NCI-H2107 treated with DMSO at 0.1 percent for 48 hours (cell line): ENCODE measurements around the gene COL24A1.
"Not testable (repeated sequence)": the region's sequence is repeated elsewhere in the genome, so short reads cannot be mapped to it uniquely, and the experiment has no call there.

ENCODE experiments used
- DNase-seq: peaks from one replicate; lab custom pipeline; 2025; ENCODE audit not compliant: unreplicated experiment; lab: John Stamatoyannopoulos, UW

COL24A1 gene

DNA sequence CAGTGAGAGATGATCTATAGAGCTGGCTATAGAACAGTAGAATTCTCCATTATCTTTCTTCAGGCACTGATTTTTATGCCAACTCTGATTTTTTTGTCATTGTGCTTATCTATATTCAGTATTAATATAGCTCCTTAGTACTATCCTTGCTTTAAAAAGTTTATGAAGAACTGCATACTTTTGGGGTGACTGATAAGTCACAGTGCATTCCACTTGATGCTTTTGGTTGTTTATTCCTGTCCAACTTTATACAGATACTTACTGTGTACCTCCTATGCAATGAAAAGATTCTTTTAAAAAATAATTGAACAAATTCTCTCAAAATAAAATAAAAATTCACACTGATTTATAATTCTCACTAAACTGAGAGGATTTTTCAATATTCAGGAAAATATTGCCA, 71.6 kb downstream of the COL24A1 start:
- DNase-seq: no peak

DNA sequence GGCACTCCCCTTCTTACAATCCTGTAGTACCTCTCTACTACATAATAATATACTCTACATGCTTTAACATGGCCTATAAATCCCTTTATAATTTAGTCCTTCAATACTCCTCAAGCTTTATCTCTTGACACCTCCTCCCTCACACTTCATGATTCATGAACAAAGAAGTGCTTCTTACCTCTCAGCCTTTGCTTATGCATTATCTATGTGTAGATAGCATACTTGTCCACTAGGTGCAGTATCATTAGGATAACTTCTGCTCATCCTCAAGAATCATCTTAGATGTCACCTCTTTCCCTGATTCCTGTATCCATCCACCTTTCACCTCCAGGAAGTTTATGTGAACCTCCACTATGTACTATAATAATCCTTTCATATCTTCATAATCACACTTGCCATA, 74.4 kb downstream of the COL24A1 start:
- DNase-seq: no peak

DNA sequence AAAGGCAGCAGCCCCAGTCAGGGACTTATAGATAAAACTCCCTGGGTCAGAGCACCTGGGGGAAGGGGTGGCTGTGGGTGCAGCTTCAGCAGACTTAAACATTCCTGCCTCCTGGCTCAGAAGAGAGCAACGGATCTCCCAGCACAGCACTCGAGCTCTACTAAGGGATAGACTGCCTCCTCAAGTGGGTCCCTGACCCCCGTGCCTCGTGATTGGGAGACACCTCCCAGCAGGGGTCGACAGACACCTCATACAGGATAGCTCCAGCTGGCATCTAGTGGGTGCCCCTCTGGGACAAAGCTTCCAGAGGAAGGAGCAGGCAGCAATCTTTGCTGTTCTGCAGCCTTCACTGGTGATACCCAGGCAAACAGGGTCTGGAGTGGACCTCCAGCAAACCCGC, 84.1 kb downstream of the COL24A1 start:
- DNase-seq: not testable (repeated sequence)

DNA sequence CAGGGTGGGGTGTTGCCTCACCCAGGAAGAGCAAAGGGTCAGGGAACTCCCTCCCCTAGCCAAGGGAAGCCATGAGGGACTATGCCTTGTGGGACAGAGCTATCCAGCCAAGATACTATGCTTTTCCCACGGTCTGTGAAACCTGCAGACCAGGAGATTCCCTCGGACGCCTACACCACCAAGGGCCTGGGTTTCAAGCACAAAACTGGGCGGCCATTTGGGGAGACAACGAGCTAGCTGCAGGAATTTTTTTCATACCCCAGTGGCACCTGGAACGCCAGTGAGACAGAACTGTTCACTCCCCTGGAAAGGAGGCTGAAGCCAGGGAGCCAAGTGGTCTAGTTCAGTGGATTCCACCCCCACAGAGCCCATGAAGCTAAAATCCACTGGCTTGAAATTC, 84.7 kb downstream of the COL24A1 start:
- not testable (repeated sequence) for DNase-seq

DNA sequence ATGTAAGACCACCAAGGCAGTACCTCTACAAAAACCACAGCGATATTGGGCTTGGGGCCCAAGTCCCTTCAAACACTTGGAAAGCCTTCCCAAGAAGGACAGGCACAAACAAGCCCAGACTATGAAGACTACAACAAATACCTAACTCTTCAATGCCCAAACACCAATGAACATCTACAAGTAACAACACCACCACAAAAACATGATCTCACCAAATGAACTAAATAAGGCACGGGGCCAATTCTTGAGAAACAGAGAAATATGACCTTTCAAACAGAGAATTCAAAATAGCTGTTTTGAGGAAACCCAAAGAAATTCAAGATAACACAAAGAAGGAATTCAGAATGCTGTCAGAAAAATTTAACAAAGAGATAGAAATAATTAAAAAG, 86.8 kb downstream of the COL24A1 start:
- DNase-seq: no peak

DNA sequence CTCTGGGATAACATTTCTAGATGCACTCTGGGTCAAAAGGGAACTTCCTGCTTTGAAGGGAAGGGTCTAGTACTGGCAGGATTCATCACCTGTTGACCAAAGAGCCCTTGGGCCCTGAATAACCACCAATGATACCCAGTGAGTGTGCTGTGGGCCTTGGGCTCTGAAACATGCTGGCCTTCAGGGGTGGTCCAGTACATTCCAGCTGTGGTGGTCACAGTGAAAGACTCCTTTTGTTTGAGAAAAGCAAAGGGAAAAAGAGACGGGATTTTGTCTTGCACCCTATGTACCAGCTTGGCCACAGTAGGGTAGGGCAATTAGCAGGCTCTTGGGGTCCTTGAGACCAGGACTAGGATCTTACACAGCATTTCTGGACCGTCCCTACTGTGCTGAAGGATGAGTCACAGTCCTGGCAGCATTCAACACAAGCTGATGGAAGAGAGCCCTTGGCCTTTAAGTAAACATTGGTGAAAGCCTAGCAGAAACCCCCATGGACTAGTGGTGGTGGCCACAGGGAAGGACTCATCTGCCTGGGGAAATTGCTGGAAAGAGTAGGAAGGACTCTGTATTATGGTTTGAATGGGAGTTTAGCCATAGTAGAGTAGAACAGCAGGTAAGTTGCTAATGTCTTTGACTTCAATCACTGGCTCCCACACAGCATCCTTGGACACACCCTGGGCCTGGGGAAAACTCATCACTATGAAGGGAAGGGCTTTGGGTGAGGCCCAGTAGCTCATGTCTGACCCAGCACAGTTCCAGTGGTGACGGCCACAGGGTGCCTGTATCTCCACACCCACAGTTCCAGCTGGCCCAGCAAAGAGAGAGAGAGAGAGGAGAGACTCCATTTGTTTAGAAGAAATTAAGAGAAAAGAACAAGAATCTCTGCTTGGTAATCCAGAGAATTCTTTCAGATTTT, 87.5 kb downstream of the COL24A1 start:
- no peak for DNase-seq

DNA sequence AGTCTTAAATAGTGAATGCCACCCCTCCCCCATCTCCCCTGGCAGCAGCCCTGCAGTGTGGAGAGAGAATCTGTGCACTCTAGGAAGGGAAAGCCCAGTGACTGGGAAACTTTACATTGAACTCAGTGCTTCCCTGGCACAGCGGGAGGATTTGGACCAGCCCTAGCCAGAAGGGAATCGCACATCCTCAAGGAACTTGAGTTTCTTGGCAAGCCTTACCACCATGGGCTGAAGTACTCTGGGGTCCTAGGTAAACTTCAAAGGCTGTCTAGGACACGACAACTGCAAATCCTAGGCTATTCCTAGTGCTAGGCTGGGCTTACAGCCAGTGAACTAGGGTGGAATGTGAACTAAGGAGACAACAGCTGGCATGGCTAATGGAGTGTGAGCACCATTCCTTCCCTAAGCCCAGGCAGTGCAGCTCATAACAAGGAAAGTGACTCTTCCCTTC, 88.3 kb downstream of the COL24A1 start:
- no peak for DNase-seq

DNA sequence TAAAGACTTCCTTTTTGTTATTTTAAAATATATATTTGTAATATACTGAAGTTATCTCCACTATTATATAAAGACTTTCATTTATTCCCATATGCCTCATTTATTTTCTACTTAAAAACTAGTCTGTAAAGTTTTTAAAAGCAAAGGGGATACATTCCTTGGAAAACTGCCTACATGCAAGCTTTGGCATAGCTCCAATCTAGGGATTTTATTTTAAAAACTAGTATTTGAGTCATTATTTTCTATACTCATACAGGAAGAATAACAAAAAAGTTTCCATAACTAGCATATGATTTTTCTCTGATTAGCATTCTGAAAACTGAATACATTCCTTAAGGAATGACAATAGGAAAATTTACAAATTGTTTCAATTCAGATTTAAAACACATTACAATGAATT, 88.9 kb downstream of the COL24A1 start:
- no peak for DNase-seq

DNA sequence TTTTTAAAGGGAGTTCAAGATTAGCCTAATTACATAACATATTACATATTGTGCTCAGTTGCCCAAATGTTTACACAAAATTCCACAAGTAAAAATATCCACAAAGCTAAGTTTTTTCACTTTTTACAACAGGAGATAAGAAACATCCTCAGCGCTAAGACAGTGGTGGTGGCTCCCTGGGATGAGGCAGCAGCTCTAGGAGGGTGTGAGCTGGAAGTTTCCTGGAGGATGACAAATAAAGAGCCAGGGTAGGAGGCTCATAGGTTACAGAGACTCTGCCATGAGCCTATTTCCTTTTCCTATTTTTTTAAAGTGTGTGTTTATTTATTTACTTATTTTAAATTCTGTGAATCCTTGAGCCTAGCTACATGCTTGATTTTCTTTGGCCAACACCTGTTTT, 91.7 kb downstream of the COL24A1 start:
- no peak for DNase-seq

DNA sequence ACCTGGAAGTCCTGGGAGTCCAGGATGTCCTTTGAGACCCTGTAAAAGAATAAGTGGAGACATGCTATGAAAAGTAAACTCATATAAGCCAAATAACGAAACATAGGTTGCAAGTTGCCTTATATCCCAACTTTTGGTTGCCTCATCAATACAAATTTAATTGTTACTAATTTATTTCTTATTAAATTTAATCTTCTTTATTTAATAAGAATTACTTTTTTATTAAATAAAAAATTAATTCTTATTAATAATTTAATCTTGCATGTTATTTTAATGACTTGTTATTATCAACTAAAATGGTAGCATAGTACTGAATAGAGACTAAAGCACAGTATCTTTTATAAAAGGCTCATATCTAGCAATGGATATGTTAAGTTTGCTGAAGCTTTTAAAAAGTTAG, 92.9 kb downstream of the COL24A1 start:
- DNase-seq: no peak

DNA sequence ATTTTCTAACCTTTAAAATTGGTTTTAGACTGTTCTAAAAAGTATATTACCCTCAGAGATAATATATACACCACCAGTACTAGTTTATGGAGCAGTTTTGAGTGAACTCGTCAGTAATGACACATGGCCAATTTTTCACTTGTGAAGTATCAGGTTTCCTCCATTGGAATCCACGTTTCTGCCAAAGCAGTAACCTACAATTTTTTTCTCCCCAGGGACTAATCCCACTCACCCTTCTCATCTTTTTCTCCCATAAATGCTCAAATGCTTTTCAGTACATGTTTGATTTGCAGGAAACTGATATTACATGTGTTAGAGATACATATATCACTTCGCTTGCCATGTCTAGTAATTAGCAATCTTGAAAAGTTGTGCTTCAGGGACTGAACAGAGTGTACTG, 94.1 kb downstream of the COL24A1 start:
- no peak for DNase-seq

DNA sequence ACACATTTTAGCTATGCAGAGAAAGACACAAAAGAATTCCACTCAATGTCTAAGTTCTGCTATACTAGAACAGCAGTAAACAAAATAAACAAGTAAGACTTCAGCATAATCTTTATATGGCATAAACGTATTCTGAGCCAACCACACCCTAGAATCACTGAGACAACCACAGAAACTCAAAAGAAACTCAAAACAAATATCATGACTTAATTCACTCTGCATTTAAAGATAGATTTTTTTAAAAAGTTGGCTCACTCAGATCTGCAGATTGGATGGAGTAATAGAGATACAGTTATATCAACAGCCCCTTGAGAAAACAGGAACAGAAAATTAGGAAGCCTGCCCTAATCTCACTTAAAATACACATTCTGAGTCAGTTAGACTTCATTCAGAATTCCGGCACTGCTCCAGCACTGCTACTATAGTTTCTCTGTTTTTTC, 95.0 kb downstream of the COL24A1 start:
- no peak for DNase-seq

DNA sequence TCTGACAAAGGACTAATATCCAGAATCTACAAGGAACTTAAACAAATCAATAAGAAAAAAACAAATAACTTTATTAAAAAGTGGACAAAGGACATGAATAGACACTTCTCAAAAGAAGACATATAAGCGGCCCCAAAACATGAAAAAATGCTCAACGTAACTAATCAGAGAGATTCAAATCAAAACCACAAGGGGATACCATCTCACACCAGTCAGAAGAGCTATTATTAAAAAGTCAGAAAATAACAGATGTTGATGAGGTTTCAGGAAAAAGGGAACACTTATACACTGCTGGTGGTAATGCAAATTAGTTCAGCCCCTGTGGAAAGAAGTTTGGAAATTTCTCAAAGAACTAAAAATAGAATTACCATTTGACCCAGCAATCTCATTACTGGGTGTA, 102.2 kb downstream of the COL24A1 start:
- DNase-seq: no peak

DNA sequence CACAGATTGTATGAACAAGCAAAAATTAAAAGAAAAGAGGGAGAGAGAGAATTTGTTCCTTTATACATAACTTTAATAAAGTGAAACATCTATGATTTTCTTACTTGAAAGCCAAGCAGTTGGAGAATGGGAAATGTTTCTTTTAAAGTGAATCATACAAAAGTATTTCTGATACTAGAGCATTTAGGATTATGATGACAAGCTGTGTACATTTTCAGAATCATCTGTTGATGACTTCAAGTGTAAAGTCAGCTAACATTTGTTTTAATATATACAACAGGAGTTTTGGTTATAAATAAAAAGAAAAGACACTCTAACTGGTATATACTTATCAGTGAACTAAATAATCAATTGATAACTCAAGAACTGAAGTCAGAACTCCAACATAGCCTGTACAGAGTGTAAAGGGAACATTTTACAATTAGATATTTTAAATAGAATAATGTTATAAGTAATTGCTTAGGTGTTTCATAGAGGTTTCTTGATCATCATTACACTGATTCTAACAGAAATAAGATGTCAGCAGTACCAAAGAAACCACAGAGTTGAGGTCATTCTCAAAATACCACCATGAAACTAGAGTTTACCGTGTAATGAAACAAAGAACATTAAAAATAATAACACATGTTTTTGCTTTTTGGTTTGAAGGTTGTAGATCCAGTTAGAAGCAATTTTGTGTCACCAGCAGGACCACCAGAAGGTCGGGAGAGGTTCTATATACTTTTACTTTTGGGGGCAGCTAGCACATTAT, 103.4 kb downstream of the COL24A1 start:
- no peak for DNase-seq

DNA sequence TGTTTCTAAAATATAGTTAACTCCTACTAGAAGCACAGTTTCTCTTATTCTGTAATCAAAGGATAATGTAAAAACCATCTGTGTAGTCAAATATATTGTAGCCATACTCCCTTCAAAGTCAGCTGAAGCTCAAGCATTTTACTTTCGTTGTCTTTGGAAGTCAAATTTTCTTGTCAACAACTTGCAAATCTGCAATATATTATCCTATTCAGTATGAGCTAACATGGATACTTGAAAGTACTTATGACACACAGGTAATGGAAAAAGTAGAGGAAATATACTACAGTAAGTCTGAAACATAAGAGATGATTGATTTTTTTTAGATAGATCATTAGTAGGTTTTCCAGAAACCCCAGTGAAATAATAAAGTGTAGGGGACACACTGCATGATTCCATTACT, 121.5 kb downstream of the COL24A1 start:
- no peak for DNase-seq

DNA sequence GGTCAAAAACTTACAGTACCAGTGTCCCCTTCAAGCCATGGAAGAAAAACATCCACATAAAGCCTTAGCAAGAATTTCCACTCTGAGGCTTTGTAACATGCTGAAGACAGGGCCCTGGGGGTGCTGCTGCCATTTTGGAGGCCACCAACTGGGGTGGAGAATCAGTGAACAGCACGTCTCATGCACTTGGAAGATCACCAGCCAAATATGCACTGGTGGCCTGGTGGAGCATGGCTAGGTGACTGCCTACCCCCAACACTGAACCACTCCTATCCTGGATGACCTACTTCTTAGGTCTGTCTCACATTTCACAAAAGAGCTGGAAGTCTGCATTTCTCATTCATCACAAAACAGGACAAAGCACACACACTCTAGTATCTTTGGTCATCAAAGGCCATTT, 126.4 kb downstream of the COL24A1 start:
- DNase-seq: no peak

DNA sequence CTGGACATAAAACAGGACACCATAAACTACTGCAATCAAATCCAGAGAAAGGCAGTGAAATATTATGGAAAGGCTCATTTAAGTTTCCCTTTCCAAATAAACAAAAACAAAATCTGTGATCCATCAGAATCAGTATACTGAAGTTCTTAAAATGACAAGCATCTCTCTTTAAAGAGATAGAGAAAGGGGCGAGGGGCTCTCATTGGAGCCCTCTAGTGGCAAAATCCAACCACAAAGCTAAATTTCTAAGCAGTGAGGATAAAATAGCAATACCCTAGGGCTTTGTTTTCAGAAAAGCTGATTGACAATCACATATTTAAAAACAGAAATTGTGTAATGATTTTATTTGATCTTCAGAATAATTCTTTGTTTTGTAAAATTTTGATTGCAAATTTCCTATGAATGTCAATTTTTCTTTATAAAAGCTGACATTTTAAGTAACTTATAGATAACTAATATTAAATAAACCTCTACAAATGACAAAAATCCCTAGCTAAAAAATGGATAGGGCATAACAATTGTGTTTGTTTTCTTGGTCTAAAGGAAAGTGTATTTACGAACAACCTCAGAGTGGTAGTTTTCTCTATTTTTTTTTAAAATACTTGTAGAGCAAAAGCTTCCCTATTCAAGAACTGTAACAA, 138.2 kb downstream of the COL24A1 start:
- peak; percentile 32 for DNase-seq

DNA sequence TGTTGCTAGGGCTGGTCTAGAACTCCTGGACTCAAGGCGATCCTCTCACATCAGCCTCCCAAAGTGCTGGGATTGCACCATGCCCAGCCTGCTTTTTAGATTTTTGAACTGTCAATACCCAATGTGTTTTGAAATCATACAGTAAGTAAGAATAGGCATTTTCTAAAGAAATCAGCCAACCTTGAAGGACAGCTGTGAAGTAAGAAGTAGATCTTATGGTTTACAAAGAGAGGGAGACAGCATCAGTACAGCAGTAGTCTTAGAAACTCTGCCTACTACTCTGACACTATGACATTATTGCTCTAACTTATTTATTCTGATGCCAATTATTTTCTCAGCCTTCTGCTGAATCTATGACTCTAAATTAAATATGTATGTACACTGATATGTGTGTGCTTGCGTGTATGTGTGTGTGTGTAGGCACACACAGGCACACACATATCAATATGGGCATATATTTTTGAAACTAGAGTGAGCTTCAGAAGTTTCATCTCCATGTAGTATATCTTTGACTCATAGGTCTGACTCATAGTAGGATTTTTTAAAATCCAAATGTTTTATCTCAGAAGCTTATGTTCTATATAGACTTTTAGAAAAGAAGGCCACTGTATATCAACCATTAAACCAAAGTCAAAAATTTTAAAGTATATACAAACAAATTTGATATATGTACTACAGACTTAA, 140.4 kb downstream of the COL24A1 start:
- no peak for DNase-seq

DNA sequence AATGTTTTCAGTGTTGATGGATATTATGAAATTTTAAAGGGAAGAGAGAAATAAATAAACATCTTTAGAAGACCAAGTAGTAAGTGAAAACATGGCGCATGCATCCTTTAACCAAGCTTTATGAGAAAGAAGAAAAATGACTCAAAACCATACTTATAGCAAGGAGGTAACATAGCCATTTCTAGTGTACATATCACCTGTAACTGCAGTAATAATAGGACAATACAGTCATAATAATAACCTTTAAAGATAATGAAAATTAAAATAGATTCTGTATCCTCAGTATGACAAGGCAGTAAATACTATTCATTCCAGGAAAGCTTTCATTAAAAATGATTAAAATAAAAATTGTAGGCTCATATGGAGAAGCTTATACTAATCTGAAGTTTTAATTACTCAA, 141.2 kb downstream of the COL24A1 start:
- no peak for DNase-seq

DNA sequence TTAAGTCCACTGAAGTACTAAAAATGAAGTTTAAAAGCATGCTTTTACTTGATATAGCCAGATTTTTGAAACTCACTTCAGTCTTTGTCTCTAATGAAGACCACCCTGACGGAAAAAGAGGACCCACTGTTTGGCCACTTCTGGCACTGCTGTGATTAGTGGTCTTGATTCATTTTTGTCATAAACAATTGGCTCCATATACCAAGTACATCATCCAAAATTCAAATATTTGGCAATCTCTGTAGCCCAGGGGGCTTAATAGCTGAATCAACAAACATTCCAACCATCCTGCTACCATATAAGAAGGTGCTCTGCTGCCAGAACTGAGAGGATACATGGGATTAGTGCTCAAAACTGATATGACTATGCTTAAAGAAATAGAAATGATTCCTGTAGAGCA, 156.0 kb downstream of the COL24A1 start:
- DNase-seq: no peak
